ENCODE data around the gene CDKAL1.

CDKAL1 gene

GRCh38 chr6:20678831-20679352, 144.6 kb downstream of the CDKAL1 start:
- no peak for TF ChIP-seq CTCF (IDR thresholded peaks at IDR 0.05; ENCODE audit: extremely low read depth, insufficient read depth, missing control alignments)
- DNase-seq (ENCODE audit: low spot score): no peak
- in situ Hi-C loops (cut with MboI; ENCODE audit: low pct_unique_long_range_greater_than_20kb, low sequenced_read_pairs, unreplicated experiment): no loop called here

- no peak for TF ChIP-seq CTCF (IDR thresholded peaks at IDR 0.05; ENCODE audit: extremely low read depth, insufficient read depth, missing control alignments)
- DNase-seq (ENCODE audit: low spot score): no peak
- in situ Hi-C loops (cut with MboI; ENCODE audit: low pct_unique_long_range_greater_than_20kb, low sequenced_read_pairs, unreplicated experiment): no loop called here
These were observed 146.5 kb downstream of the CDKAL1 start for GRCh38 chr6:20680697-20681165.

- in situ Hi-C loops (cut with MboI; ENCODE audit: low pct_unique_long_range_greater_than_20kb, low sequenced_read_pairs, unreplicated experiment): no loop called here
- TF ChIP-seq CTCF (IDR thresholded peaks at IDR 0.05; ENCODE audit: extremely low read depth, insufficient read depth, missing control alignments): no peak
- DNase-seq (ENCODE audit: low spot score): no peak
These were observed 147.0 kb downstream of the CDKAL1 start for GRCh38 chr6:20681243-20681684.

GRCh38 chr6:20684474-20684873, 150.2 kb downstream of the CDKAL1 start:
- no peak for DNase-seq (ENCODE audit: low spot score)
- no peak for TF ChIP-seq CTCF (IDR thresholded peaks at IDR 0.05; ENCODE audit: extremely low read depth, insufficient read depth, missing control alignments)
- in situ Hi-C loops (cut with MboI; ENCODE audit: low pct_unique_long_range_greater_than_20kb, low sequenced_read_pairs, unreplicated experiment): no loop called here

- in situ Hi-C loops (cut with MboI; ENCODE audit: low pct_unique_long_range_greater_than_20kb, low sequenced_read_pairs, unreplicated experiment): no loop called here
- no peak for DNase-seq (ENCODE audit: low spot score)
- no peak for TF ChIP-seq CTCF (IDR thresholded peaks at IDR 0.05; ENCODE audit: extremely low read depth, insufficient read depth, missing control alignments)
These were observed 151.9 kb downstream of the CDKAL1 start for GRCh38 chr6:20686142-20686541.

- no peak for DNase-seq (ENCODE audit: low spot score)
- in situ Hi-C loops (cut with MboI; ENCODE audit: low pct_unique_long_range_greater_than_20kb, low sequenced_read_pairs, unreplicated experiment): no loop called here
- no peak for TF ChIP-seq CTCF (IDR thresholded peaks at IDR 0.05; ENCODE audit: extremely low read depth, insufficient read depth, missing control alignments)
These were observed 153.2 kb downstream of the CDKAL1 start for GRCh38 chr6:20687494-20687893.
